Panc1 (cell line): ENCODE results near the gene RASGEF1C. TPM values are rescaled to one million over a fixed set of nuclear protein-coding genes. Genes with fewer than 3 reads are reported as not detected.

Experiments used
- ATAC-seq: fragments of 200-7000 bp; cut with Tn5 transposase; 2 replicates; pipeline ENCODE4 v1.9.1; 2020; ENCODE audit warnings: mild to moderate bottlenecking, moderate library complexity
- BruUV-seq: library from RNA; stranded (reverse); fragments of 400-500 nt; replicated peaks from 2 replicates; lab custom pipeline; 2021; lab: Mats Ljungman, UMichigan
- CTCF ChIA-PET: fragments of 300-600 bp; sonication (Branson Sonifier 250); formaldehyde crosslinking; loops from one replicate; lab custom pipeline; 2022; ENCODE audit warnings: antibody characterized with exemption; lab: Charles Lee
- POLR2A ChIA-PET: fragments of 300-600 bp; sonication (Branson Sonifier 250); formaldehyde crosslinking; loops from one replicate; lab custom pipeline; 2022; ENCODE audit warnings: antibody characterized with exemption; lab: Charles Lee
- DNase-seq: peaks from one replicate; pipeline ENCODE4 v3.0.0-alpha.2; 2010; ENCODE audit warnings: low read depth, low spot score
- H3K27ac ChIP-seq: 2 replicates; pipeline ENCODE4 v1.5.1; 2011; ENCODE audit warnings: mild to moderate bottlenecking, low read length, inconsistent platforms
- H3K27me3 ChIP-seq: fragments of 200-500 bp; sonication (Bioruptor generic); 2 replicates; pipeline ENCODE4 v1.6.0; 2014; ENCODE audit warnings: low read length, inconsistent platforms; ENCODE audit not compliant: control insufficient read depth, insufficient read depth
- H3K36me3 ChIP-seq: fragments of 200-500 bp; sonication (Bioruptor generic); 2 replicates; pipeline ENCODE4 v1.5.1; 2014; ENCODE audit warnings: inconsistent platforms, mild to moderate bottlenecking, low read length, moderate library complexity; ENCODE audit not compliant: control insufficient read depth, insufficient read depth
- H3K4me1 ChIP-seq: 2 replicates; pipeline ENCODE4 v1.5.1; 2011; ENCODE audit warnings: inconsistent platforms, mild to moderate bottlenecking, low read length, moderate library complexity; ENCODE audit not compliant: control insufficient read depth, insufficient read depth
- H3K4me3 ChIP-seq, 2 experiments: 2 replicates each; pipeline ENCODE4 v1.5.1; 2011 to 2012; ENCODE audit warnings: low read depth in 2 of 2, low read length in 2 of 2, mild to moderate bottlenecking in 2 of 2, inconsistent platforms in 1 of 2, moderate library complexity in 1 of 2
- H3K9me3 ChIP-seq: fragments of 200-500 bp; sonication (Bioruptor generic); 2 replicates; pipeline ENCODE4 v1.5.1; 2014; ENCODE audit warnings: low read depth, mild to moderate bottlenecking, inconsistent platforms, low read length, moderate library complexity; ENCODE audit not compliant: control insufficient read depth, insufficient read depth
- CTCF ChIP-seq: fragments of 450-650 bp; IDR thresholded peaks from 2 replicates; pipeline ENCODE4 v1.5.1; 2017; ENCODE audit warnings: mild to moderate bottlenecking
- SIN3A ChIP-seq: IDR thresholded peaks from 2 replicates; pipeline ENCODE4 v1.6.1; 2012; ENCODE audit warnings: low read depth, mild to moderate bottlenecking, low read length, moderate library complexity, borderline replicate concordance; ENCODE audit not compliant: insufficient read depth
- TCF7L2 ChIP-seq: IDR thresholded peaks from 2 replicates; pipeline ENCODE4 v1.6.1; 2011; ENCODE audit warnings: mild to moderate bottlenecking, low read depth, low read length, inconsistent platforms
- in situ Hi-C: cut with HindIII; loops from 2 replicates; pipeline ENCODE4 v1.10.0; 2016; ENCODE audit warnings: low sequenced_read_pairs, low pct_unique_long_range_greater_than_20kb
- intact Hi-C: fragments of 100-400 bp; cut with micrococcal nuclease; formaldehyde crosslinking; loops from one replicate; pipeline ENCODE4 v1.10.0; 2022; ENCODE audit not compliant: unreplicated experiment
- total RNA-seq: library from RNA; stranded (reverse); gene quantifications from one replicate; pipeline ENCODE4 v1.2.1, GENCODE V29; 2021; ENCODE audit not compliant: unreplicated experiment
- TF ChIP-seq, protein P1 (sequence below), 2 experiments: IDR thresholded peaks; 2 replicates each; pipeline ENCODE4 v1.6.1; 2011 to 2012; ENCODE audit warnings: low read depth in 2 of 2, control low read depth in 1 of 2, low read length in 1 of 2, mild to moderate bottlenecking in 1 of 2, moderate library complexity in 1 of 2; ENCODE audit not compliant: insufficient read depth in 1 of 2

Gene RASGEF1C
- total RNA-seq, 1 experiment from 2014 or later, result 0.49 TPM

GRCh38 chr5:180075703-180076102, 133.3 kb downstream of the RASGEF1C start:
- no peak overlapping the region for H3K4me3 ChIP-seq
- no peaks in the 10 kb centered on the region; the same call in 1 of the 2 replicates for H3K36me3 ChIP-seq
- H3K27me3 ChIP-seq, result no peaks in the 10 kb centered on the region; the same call in 1 of the 2 replicates
- peaks cover 6% of the 10 kb centered on the region; the same call in 1 of the 2 replicates for H3K9me3 ChIP-seq
- no TSS peak for BruUV-seq
- ChIA-PET POLR2A (no interaction called here), CTCF (no interaction called here)
- in situ Hi-C loops (no loop called here), intact Hi-C loops (no loop called here)
- H3K27ac ChIP-seq, result no peak overlapping the region
- H3K4me1 ChIP-seq, result no peaks in the 10 kb centered on the region
- TF ChIP-seq SIN3A, result no peak
- no peak for TF ChIP-seq CTCF
- no peak for ATAC-seq
- DNase-seq, result no peak

GRCh38 chr5:180074462-180074861, 134.5 kb downstream of the RASGEF1C start:
- in situ Hi-C loops (no loop called here), intact Hi-C loops (no loop called here)
- Histone ChIP-seq H3K27me3 (no peaks in the 10 kb centered on the region; the same call in 1 of the 2 replicates), H3K9me3 (peaks cover 6% of the 10 kb centered on the region; the same call in 1 of the 2 replicates), H3K4me1 (no peaks in the 10 kb centered on the region; the same call in 1 of the 2 replicates), H3K36me3 (no peaks in the 10 kb centered on the region; the same call in 1 of the 2 replicates), H3K4me3 (no peak overlapping the region), H3K27ac (no peak overlapping the region)
- DNase-seq (no peak), ATAC-seq (no peak)
- no peak for TF ChIP-seq CTCF
- ChIA-PET CTCF (no interaction called here), POLR2A (no interaction called here)
- BruUV-seq, result no TSS peak

DNA sequence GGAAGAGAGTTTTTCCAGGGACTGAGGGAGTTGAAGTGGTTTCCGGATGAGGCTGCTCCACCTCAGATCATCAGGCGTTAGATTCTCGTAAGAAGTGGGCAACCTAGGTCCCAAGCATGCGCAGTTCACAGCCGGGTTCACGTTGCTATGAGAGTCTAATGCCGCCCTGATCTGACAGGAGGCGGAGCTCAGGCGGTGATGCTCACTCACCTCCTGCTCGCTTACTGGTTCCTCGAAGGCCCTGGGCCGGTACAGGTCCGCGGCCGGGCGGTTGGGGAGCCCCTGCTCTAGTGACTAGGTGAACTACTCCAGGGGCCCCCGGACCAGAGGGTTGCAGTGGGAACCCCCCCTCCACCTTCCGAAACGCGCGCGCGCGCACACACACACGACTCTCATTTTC, 136.5 kb downstream of the RASGEF1C start:
- ATAC-seq (no peak), DNase-seq (no peak)
- H3K9me3 ChIP-seq, result peaks cover 6% of the 10 kb centered on the region; the same call in 1 of the 2 replicates
- H3K27ac ChIP-seq, result peak overlapping the region; percentile 77
- H3K27me3 ChIP-seq, result no peaks in the 10 kb centered on the region
- intact Hi-C loops (no loop called here), in situ Hi-C loops (no loop called here)
- H3K4me1 ChIP-seq, result peaks cover 17% of the 10 kb centered on the region
- no peaks in the 10 kb centered on the region; the same call in 1 of the 2 replicates for H3K36me3 ChIP-seq
- ChIA-PET CTCF (no interaction called here), POLR2A (no interaction called here)
- no peak for TF ChIP-seq SIN3A
- BruUV-seq, result no TSS peak
- H3K4me3 ChIP-seq, result no peak overlapping the region

- in situ Hi-C loops, result no loop called here
- H3K27ac ChIP-seq, result peak overlapping the region; percentile 77
- ChIA-PET CTCF (no interaction called here), POLR2A (no interaction called here)
- intact Hi-C loops, result no loop called here
- no TSS peak for BruUV-seq
- H3K4me3 ChIP-seq, result peak overlapping the region; percentile 54 to 91
- H3K4me1 ChIP-seq, result peaks cover 19% of the 10 kb centered on the region
- ATAC-seq, result no peak
- no peak for DNase-seq
- no peaks in the 10 kb centered on the region for H3K27me3 ChIP-seq
- H3K36me3 ChIP-seq, result no peaks in the 10 kb centered on the region; the same call in 1 of the 2 replicates
- no peak for TF ChIP-seq TCF7L2
- TF ChIP-seq SIN3A, result no peak
- TF ChIP-seq, protein P1, sequence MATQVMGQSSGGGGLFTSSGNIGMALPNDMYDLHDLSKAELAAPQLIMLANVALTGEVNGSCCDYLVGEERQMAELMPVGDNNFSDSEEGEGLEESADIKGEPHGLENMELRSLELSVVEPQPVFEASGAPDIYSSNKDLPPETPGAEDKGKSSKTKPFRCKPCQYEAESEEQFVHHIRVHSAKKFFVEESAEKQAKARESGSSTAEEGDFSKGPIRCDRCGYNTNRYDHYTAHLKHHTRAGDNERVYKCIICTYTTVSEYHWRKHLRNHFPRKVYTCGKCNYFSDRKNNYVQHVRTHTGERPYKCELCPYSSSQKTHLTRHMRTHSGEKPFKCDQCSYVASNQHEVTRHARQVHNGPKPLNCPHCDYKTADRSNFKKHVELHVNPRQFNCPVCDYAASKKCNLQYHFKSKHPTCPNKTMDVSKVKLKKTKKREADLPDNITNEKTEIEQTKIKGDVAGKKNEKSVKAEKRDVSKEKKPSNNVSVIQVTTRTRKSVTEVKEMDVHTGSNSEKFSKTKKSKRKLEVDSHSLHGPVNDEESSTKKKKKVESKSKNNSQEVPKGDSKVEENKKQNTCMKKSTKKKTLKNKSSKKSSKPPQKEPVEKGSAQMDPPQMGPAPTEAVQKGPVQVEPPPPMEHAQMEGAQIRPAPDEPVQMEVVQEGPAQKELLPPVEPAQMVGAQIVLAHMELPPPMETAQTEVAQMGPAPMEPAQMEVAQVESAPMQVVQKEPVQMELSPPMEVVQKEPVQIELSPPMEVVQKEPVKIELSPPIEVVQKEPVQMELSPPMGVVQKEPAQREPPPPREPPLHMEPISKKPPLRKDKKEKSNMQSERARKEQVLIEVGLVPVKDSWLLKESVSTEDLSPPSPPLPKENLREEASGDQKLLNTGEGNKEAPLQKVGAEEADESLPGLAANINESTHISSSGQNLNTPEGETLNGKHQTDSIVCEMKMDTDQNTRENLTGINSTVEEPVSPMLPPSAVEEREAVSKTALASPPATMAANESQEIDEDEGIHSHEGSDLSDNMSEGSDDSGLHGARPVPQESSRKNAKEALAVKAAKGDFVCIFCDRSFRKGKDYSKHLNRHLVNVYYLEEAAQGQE (IDR thresholded peaks at IDR 0.05; ENCODE audit: insufficient read depth in 1 of 2, low read depth in 2 of 2, low read length in 1 of 2), result no peak
- H3K9me3 ChIP-seq, result peaks cover 6% of the 10 kb centered on the region; the same call in 1 of the 2 replicates
Observed at GRCh38 chr5:180072256-180072548, 136.8 kb downstream of the RASGEF1C start.
